ENCODE measurements around the gene SETX. TPM values are rescaled to one million over a fixed set of nuclear protein-coding genes. Genes with fewer than 3 reads are reported as not detected.

SETX gene
- total RNA-seq, 1 donor from 2014 or later = 72.1 TPM

GRCh38 chr9:132293145-132293721, 61.6 kb downstream of the SETX start:
- no peak for FAIRE-seq
- Histone ChIP-seq H3K36me3 (ENCODE audit: control insufficient read depth, insufficient read depth, low read length) (peaks cover 16% of the 10 kb centered on the region), H3K4me3 (ENCODE audit: low read depth, low read length) (no peak overlapping the region), H3K27me3 (ENCODE audit: control insufficient read depth, insufficient read depth, low read length) (no peaks in the 10 kb centered on the region)
- TF ChIP-seq CTCF (IDR thresholded peaks at IDR 0.05; ENCODE audit: insufficient read depth, low read length, severe bottlenecking) = no peak
- no peak for DNase-seq (ENCODE audit: low read depth)

- Histone ChIP-seq H3K4me3 (ENCODE audit: low read depth, low read length) (no peak overlapping the region), H3K36me3 (ENCODE audit: control insufficient read depth, insufficient read depth, low read length) (peaks cover 19% of the 10 kb centered on the region), H3K27me3 (ENCODE audit: control insufficient read depth, insufficient read depth, low read length) (no peaks in the 10 kb centered on the region)
- DNase-seq (ENCODE audit: low read depth) = no peak
- no peak for TF ChIP-seq CTCF (IDR thresholded peaks at IDR 0.05; ENCODE audit: insufficient read depth, low read length, severe bottlenecking)
- no peak for FAIRE-seq
These were observed 65.8 kb downstream of the SETX start for GRCh38 chr9:132288966-132289365.

GRCh38 chr9:132288361-132288760, 66.4 kb downstream of the SETX start:
- Histone ChIP-seq H3K36me3 (ENCODE audit: control insufficient read depth, insufficient read depth, low read length) (peaks cover 21% of the 10 kb centered on the region), H3K4me3 (ENCODE audit: low read depth, low read length) (no peak overlapping the region), H3K27me3 (ENCODE audit: control insufficient read depth, insufficient read depth, low read length) (no peaks in the 10 kb centered on the region)
- DNase-seq (ENCODE audit: low read depth) (no peak), FAIRE-seq (no peak)
- TF ChIP-seq CTCF (IDR thresholded peaks at IDR 0.05; ENCODE audit: insufficient read depth, low read length, severe bottlenecking) = no peak

GRCh38 chr9:132287256-132287760, 67.5 kb downstream of the SETX start:
- Histone ChIP-seq H3K4me3 (ENCODE audit: low read depth, low read length) (no peak overlapping the region), H3K27me3 (ENCODE audit: control insufficient read depth, insufficient read depth, low read length) (no peaks in the 10 kb centered on the region), H3K36me3 (ENCODE audit: control insufficient read depth, insufficient read depth, low read length) (peaks cover 24% of the 10 kb centered on the region)
- no peak for TF ChIP-seq CTCF (IDR thresholded peaks at IDR 0.05; ENCODE audit: insufficient read depth, low read length, severe bottlenecking)
- DNase-seq (ENCODE audit: low read depth) = no peak
- no peak for FAIRE-seq

- FAIRE-seq (no peak), DNase-seq (ENCODE audit: low read depth) (no peak)
- peaks cover 29% of the 10 kb centered on the region for H3K36me3 ChIP-seq (ENCODE audit: control insufficient read depth, insufficient read depth, low read length)
- no peaks in the 10 kb centered on the region for H3K27me3 ChIP-seq (ENCODE audit: control insufficient read depth, insufficient read depth, low read length)
- no peak overlapping the region for H3K4me3 ChIP-seq (ENCODE audit: low read depth, low read length)
- TF ChIP-seq CTCF (IDR thresholded peaks at IDR 0.05; ENCODE audit: insufficient read depth, low read length, severe bottlenecking) = no peak
These were observed 70.9 kb downstream of the SETX start for GRCh38 chr9:132283863-132284262.

GRCh38 chr9:132283165-132283564, 71.6 kb downstream of the SETX start:
- DNase-seq (ENCODE audit: low read depth) (no peak), FAIRE-seq (no peak)
- Histone ChIP-seq H3K4me3 (ENCODE audit: low read depth, low read length) (no peak overlapping the region), H3K27me3 (ENCODE audit: control insufficient read depth, insufficient read depth, low read length) (no peaks in the 10 kb centered on the region), H3K36me3 (ENCODE audit: control insufficient read depth, insufficient read depth, low read length) (peaks cover 30% of the 10 kb centered on the region)
- no peak for TF ChIP-seq CTCF (IDR thresholded peaks at IDR 0.05; ENCODE audit: insufficient read depth, low read length, severe bottlenecking)
